Measurements from ENCODE around the gene KIF5A. TPM values are rescaled to one million over a fixed set of nuclear protein-coding genes. Genes with fewer than 3 reads are reported as not detected.

KIF5A gene
- total and polyA plus RNA-seq, 8 donors, result 0.38 to 6.5 (median 5.3) TPM

GRCh38 chr12:57549203-57549908 is 488 bp upstream of the KIF5A start:
- TF ChIP-seq CTCF (IDR thresholded peaks at IDR 0.05), result no peak
- Histone ChIP-seq H3K4me3 (peak overlapping the region; percentile 15 to 34), H3K36me3 (no peaks in the 10 kb centered on the region), H3K4me1 (peaks cover 16 to 34% of the 10 kb centered on the region in 2 donors), H3K27me3 (peaks cover 9 to 51% of the 10 kb centered on the region in 2 donors), H3K9me3 (no peaks in the 10 kb centered on the region), H3K27ac (no peak overlapping the region)
- DNase-seq (no peak), ATAC-seq (no peak)
- intact Hi-C loops (cut with DNase I), result no loop called here

- Histone ChIP-seq H3K36me3 (no peaks in the 10 kb centered on the region), H3K4me3 (no peak overlapping the region), H3K9me3 (no peaks in the 10 kb centered on the region), H3K27me3 (peaks cover 9 to 51% of the 10 kb centered on the region in 2 donors), H3K4me1 (peaks cover 8 to 19% of the 10 kb centered on the region in 2 donors), H3K27ac (no peak overlapping the region)
- no peak for DNase-seq
- no peak for TF ChIP-seq CTCF (IDR thresholded peaks at IDR 0.05)
- intact Hi-C loops (cut with DNase I), result no loop called here
- ATAC-seq, result no peak
Measured at GRCh38 chr12:57550641-57551549, 1.1 kb downstream of the KIF5A start.

GRCh38 chr12:57551637-57552305 is 1.9 kb downstream of the KIF5A start:
- ATAC-seq (no peak), DNase-seq (no peak)
- intact Hi-C loops (cut with DNase I), result no loop called here
- peaks cover 4 to 13% of the 10 kb centered on the region in 2 donors for H3K4me1 ChIP-seq
- peaks cover 9 to 51% of the 10 kb centered on the region in 2 donors for H3K27me3 ChIP-seq
- H3K27ac ChIP-seq, result no peak overlapping the region
- H3K9me3 ChIP-seq, result no peaks in the 10 kb centered on the region
- no peak overlapping the region for H3K4me3 ChIP-seq
- H3K36me3 ChIP-seq, result no peaks in the 10 kb centered on the region
- no peak for TF ChIP-seq CTCF (IDR thresholded peaks at IDR 0.05)

GRCh38 chr12:57552306-57552651 is 2.4 kb downstream of the KIF5A start:
- H3K27me3 ChIP-seq, result peaks cover 9 to 51% of the 10 kb centered on the region in 2 donors
- H3K4me3 ChIP-seq, result no peak overlapping the region
- ATAC-seq, result no peak
- no peak for DNase-seq
- H3K27ac ChIP-seq, result no peak overlapping the region
- no peak for TF ChIP-seq CTCF (IDR thresholded peaks at IDR 0.05)
- intact Hi-C loops (cut with DNase I), result no loop called here
- H3K9me3 ChIP-seq, result no peaks in the 10 kb centered on the region
- peaks cover 4 to 12% of the 10 kb centered on the region in 2 donors for H3K4me1 ChIP-seq
- H3K36me3 ChIP-seq, result no peaks in the 10 kb centered on the region
